HG02623 (cell line): Measurements from ENCODE around the gene ADAMTS17.

ENCODE experiments used
- ATAC-seq: cut with Tn5 transposase; IDR thresholded peaks from one replicate; pipeline ENCODE4 v1.9.1; 2021; ENCODE audit warnings: moderate library complexity; ENCODE audit not compliant: unreplicated experiment

ADAMTS17 gene

DNA sequence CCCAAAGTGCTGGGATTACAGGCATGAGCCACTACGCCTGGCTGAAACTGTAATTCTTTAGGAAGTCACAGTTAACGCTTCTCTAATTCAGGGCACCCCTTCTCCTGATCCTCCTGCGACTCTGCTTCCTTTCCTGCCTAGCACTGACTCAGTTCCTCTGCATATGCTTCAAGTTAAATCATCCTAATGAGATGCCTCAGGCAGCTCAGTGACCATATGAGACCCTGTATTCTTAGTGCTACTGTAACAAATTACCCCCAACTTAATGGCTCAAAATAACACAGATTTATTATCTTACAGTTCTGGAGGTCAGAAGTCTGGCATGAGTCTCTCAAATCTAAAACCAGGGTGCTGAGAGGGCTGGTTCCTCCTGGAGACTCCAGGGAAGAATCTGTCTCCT is 336.8 kb downstream of the ADAMTS17 start:
- ATAC-seq = no peak

GRCh38 chr15:100002787-100003536 is 338.8 kb downstream of the ADAMTS17 start:
- no peak for ATAC-seq

- no peak for ATAC-seq
Observed at GRCh38 chr15:100002086-100002620, 339.6 kb downstream of the ADAMTS17 start.

DNA sequence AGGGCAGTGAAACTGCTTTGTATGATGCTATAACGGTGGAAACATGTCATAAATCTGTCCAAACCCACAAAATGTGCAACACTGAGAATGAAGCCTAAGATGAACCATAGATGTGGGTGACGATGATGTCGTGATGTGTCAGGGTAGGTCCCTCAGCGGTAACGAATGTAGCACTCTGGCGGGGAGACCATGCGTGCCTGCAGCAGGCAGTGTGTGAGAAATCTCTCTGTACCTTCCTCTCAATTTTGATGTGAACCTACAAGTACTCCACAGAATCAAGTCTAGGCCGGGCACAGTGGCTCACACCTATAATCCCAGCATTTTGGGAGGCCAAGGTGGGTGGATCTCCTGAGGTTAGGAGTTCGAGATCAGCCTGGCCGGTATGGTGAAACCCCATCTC is 340.4 kb downstream of the ADAMTS17 start:
- ATAC-seq = no peak

GRCh38 chr15:99999282-100000070 is 342.3 kb downstream of the ADAMTS17 start:
- ATAC-seq = no peak

GRCh38 chr15:99998661-99999101 is 343.1 kb downstream of the ADAMTS17 start:
- ATAC-seq = no peak

DNA sequence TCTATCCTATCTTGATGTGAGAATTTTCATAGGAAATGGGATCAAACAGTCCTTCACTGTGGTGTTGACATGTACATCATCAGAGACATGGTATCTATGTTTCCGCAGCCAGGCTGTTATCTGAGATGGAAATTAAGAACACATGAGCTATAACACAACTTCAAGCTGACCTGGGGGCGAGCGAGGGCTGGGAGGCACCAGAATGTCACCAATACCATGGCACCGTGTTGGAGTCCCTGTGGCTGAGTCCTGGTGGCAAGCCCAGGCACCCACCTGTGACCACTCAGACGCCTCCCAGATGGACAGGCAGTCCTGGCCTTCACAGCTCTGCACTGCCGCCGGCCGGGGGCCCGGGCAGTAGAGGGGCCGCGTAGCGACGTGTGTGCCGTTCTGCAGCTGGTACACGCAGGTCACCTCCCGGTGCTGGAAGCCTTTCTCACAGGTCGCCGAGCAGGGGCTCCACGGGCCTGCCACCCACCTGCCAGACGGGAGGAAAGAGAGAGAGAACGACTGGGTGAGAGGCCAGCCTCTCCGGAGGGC is 344.6 kb downstream of the ADAMTS17 start:
- ATAC-seq = no peak

DNA sequence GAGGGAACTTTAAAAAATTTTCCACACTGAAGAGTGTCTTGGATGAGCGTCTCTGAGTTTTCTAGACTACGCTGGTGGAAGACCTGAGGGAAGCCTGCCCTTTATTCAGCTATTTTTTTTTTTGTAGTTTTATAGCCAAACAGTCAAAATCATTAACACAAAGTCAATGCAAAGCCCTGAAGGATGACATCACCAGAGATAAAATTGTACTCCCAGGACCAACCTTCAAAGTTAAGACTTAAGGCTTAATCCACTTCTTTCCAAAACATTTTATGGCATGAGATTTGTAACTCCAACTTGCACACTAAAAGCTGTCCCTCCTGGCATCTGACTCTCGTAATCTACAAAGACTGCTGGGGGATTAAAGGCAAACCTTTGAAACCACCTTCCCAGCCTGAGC is 345.1 kb downstream of the ADAMTS17 start:
- ATAC-seq = no peak

- ATAC-seq = no peak
Observed at GRCh38 chr15:99995543-99995942, 346.2 kb downstream of the ADAMTS17 start.

GRCh38 chr15:99994849-99995248 is 346.9 kb downstream of the ADAMTS17 start:
- no peak for ATAC-seq

GRCh38 chr15:99993681-99994131 is 348.1 kb downstream of the ADAMTS17 start:
- ATAC-seq = no peak

- ATAC-seq = no peak
Observed at GRCh38 chr15:99993262-99993661, 348.5 kb downstream of the ADAMTS17 start.

- ATAC-seq = no peak
Observed at GRCh38 chr15:99992611-99993231, 349.1 kb downstream of the ADAMTS17 start.

GRCh38 chr15:99989095-99989494 is 352.7 kb downstream of the ADAMTS17 start:
- no peak for ATAC-seq

DNA sequence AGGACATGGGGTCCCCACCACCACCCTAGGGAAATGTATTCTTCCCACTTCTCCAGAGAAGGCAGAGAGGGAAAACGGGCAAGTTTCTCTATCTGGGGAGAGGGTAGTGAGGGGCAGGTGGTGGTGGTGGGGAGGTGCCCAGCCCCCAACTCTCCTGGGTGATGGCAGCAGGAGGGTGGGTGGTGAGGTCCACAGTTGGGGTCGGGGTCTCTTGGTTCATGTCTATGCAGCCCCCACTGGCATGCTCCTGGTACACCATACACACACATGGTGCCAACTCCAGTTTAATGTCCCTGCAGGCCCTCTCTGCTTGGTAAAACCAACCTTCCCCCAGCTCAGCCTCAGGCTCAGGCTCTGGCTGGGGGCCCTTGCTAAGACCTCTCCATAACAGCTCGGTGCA is 354.1 kb downstream of the ADAMTS17 start:
- ATAC-seq = no peak

DNA sequence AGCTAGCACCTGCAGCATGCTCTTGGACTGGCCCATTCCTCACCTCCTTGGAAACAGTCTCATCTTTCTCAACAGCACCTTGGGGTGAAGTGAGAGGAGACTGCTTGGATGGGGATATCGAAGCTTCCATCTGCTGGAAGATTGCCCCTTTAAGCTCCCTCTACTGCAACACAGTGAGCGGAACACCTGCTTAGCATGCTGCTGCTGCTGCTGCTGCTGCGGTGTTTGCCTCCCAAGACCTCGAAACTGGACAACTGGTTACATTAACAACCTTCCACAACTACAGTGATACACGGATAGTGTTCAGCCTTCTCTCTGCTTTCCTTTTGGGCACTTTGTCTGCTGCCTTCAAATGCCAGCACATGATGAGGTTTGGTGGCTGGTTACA is 354.7 kb downstream of the ADAMTS17 start:
- ATAC-seq = no peak

GRCh38 chr15:99986297-99987118 is 355.3 kb downstream of the ADAMTS17 start:
- no peak for ATAC-seq

- no peak for ATAC-seq
Observed at GRCh38 chr15:99985878-99986277, 355.9 kb downstream of the ADAMTS17 start.

DNA sequence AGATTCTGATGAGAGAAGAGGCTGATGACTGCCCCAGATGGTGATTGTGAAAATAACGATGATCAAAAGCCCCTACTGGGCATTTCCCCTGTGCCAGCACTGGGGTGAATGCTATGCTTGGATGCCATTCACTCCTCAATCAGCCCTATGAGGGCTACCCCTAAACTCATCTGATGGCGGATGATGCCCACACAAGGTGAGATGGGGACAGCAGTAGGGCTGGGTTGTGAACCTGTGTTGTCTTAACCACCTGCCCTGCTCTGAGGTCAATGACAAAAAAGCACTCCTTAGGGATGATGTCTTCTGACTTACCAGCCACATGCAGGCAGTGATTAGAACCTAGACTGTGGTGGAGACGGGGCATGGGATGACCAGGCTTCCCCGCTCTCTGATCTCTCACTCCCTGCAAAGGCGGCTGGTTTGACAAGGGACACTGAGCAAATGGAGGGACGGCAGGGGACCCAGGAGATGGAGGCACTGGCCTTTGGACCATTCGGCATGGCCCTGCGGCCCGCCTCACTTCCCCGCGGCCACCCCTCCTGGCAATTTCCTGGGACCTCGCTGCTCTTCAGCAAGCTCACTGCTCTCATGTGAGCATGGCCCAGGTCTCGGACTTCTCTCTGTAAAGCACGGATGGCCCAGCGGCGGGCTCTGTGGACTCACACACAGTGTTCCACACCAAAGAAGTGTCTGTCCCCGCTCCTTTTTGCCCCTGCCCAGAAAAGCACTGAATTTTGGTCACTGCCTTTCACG is 357.1 kb downstream of the ADAMTS17 start:
- ATAC-seq = no peak

GRCh38 chr15:99983886-99984286 is 357.9 kb downstream of the ADAMTS17 start:
- no peak for ATAC-seq
